WTC11 (cell line): ENCODE results near the gene SOCS7. TPM values are rescaled to one million over a fixed set of nuclear protein-coding genes. Genes with fewer than 3 reads are reported as not detected.
A peak's percentile ranks its signal among the peaks of the same experiment; 100 is the strongest.

Source experiments
- ATAC-seq: fragments of 200-7000 bp; cut with Tn5 transposase; 2 replicates; pipeline ENCODE4 v1.10.0; 2021; ENCODE audit warnings: mild to moderate bottlenecking, moderate library complexity
- CTCF ChIA-PET: fragments of 300-600 bp; sonication (Branson Sonifier 250); formaldehyde crosslinking; loops from one replicate; lab custom pipeline; 2021; ENCODE audit warnings: antibody characterized with exemption; lab: Charles Lee
- POLR2A ChIA-PET: fragments of 350-600 bp; sonication (Branson Sonifier 250); formaldehyde crosslinking; loops from one replicate; lab custom pipeline; 2021; ENCODE audit warnings: antibody characterized with exemption; lab: Charles Lee
- DNase-seq: peaks from one replicate; pipeline ENCODE4 v3.0.0; 2021; ENCODE audit warnings: low spot score
- H3K27ac Mint-ChIP-seq: 2 replicates; pipeline ENCODE4 v1.8.0; 2021; ENCODE audit warnings: mixed read lengths
- H3K27me3 Mint-ChIP-seq: 2 replicates; pipeline ENCODE4 v1.8.0; 2021; ENCODE audit warnings: low read depth, mild to moderate bottlenecking, moderate library complexity, mixed read lengths
- H3K36me3 Mint-ChIP-seq: 2 replicates; pipeline ENCODE4 v1.8.0; 2021; ENCODE audit warnings: mixed read lengths
- H3K4me1 Mint-ChIP-seq: 2 replicates; pipeline ENCODE4 v1.8.0; 2022; ENCODE audit warnings: mixed read lengths
- H3K4me3 Mint-ChIP-seq: 2 replicates; pipeline ENCODE4 v1.8.0; 2021; ENCODE audit warnings: mild to moderate bottlenecking, moderate library complexity, mixed read lengths
- H3K9me3 Mint-ChIP-seq: 2 replicates; pipeline ENCODE4 v1.8.0; 2021; ENCODE audit warnings: mixed read lengths
- ATF1 ChIP-seq: sonication (generic); formaldehyde crosslinking; IDR thresholded peaks from 2 replicates; pipeline ENCODE4 v1.8.1; 2023; ENCODE audit warnings: mild to moderate bottlenecking, moderate library complexity, missing genetic modification reagents
- GTF2I ChIP-seq: fragments of 250-450 bp; sonication (Bioruptor Pico); conservative IDR thresholded peaks from 2 replicates; pipeline ENCODE4 v1.4.0; 2021; ENCODE audit warnings: mild to moderate bottlenecking
- KAT7 ChIP-seq: sonication (generic); formaldehyde crosslinking; IDR thresholded peaks from 2 replicates; pipeline ENCODE4 v1.8.1; 2023; ENCODE audit warnings: missing genetic modification reagents, mild to moderate bottlenecking, borderline replicate concordance
- MXD4 ChIP-seq: fragments of 250-450 bp; sonication (Bioruptor Pico); IDR thresholded peaks from 2 replicates; pipeline ENCODE4 v1.8.0; 2021; ENCODE audit warnings: mild to moderate bottlenecking, moderate library complexity, borderline replicate concordance
- NFYB ChIP-seq: sonication (generic); formaldehyde crosslinking; conservative IDR thresholded peaks from 2 replicates; pipeline ENCODE4 v1.8.0; 2022; ENCODE audit warnings: low read depth, missing genetic modification reagents
- SP1 ChIP-seq: sonication (generic); formaldehyde crosslinking; conservative IDR thresholded peaks from 2 replicates; pipeline ENCODE4 v1.8.1; 2022; ENCODE audit warnings: missing genetic modification reagents
- TCF7 ChIP-seq: sonication (generic); formaldehyde crosslinking; IDR thresholded peaks from 2 replicates; pipeline ENCODE4 v1.8.0; 2022; ENCODE audit warnings: mild to moderate bottlenecking, low read depth, missing genetic modification reagents, moderate library complexity
- ZNF138 ChIP-seq: sonication (generic); formaldehyde crosslinking; conservative IDR thresholded peaks from 2 replicates; pipeline ENCODE4 v1.8.1; 2022; ENCODE audit warnings: mild to moderate bottlenecking, moderate library complexity, missing genetic modification reagents
- ZNF396 ChIP-seq: fragments of 250-450 bp; sonication (Bioruptor Pico); IDR thresholded peaks from 2 replicates; pipeline ENCODE4 v1.8.0; 2021; ENCODE audit warnings: mild to moderate bottlenecking, moderate library complexity, borderline replicate concordance
- total RNA-seq: library from RNA; stranded (reverse); gene quantifications from 3 replicates; pipeline ENCODE4 v1.2.3, GENCODE V29; 2021
- TF ChIP-seq, protein P1 (sequence below): sonication (generic); formaldehyde crosslinking; IDR thresholded peaks from 2 replicates; pipeline ENCODE4 v1.8.1; 2023; ENCODE audit warnings: mild to moderate bottlenecking, missing genetic modification reagents
- TF ChIP-seq, protein P2 (sequence below): sonication (generic); formaldehyde crosslinking; IDR thresholded peaks from 2 replicates; pipeline ENCODE4 v1.8.1; 2023; ENCODE audit warnings: mild to moderate bottlenecking, missing genetic modification reagents, moderate library complexity
- TF ChIP-seq, protein P3 (sequence below): fragments of 250-450 bp; sonication (Bioruptor Pico); IDR thresholded peaks from 2 replicates; pipeline ENCODE4 v1.9.0; 2021; ENCODE audit warnings: mild to moderate bottlenecking
- TF ChIP-seq, protein P4 (sequence below): sonication (generic); formaldehyde crosslinking; IDR thresholded peaks from 2 replicates; pipeline ENCODE4 v1.8.1; 2023; ENCODE audit warnings: mild to moderate bottlenecking, missing genetic modification reagents
- TF ChIP-seq, protein P5 (sequence below): sonication (generic); formaldehyde crosslinking; IDR thresholded peaks from 2 replicates; pipeline ENCODE4 v1.8.1; 2022; ENCODE audit warnings: missing genetic modification reagents, borderline replicate concordance
- TF ChIP-seq, protein P6 (sequence below): fragments of 250-450 bp; sonication (Bioruptor Pico); IDR thresholded peaks from 2 replicates; pipeline ENCODE4 v1.9.0; 2021; ENCODE audit warnings: mild to moderate bottlenecking
- TF ChIP-seq, protein P7 (sequence below): fragments of 250-450 bp; sonication (Bioruptor Pico); conservative IDR thresholded peaks from 2 replicates; pipeline ENCODE4 v1.9.0; 2021; ENCODE audit warnings: mild to moderate bottlenecking
- TF ChIP-seq, protein P8 (sequence below): sonication (generic); formaldehyde crosslinking; IDR thresholded peaks from 2 replicates; pipeline ENCODE4 v1.8.0; 2023; ENCODE audit warnings: missing genetic modification reagents
- TF ChIP-seq, protein P9 (sequence below): sonication (generic); formaldehyde crosslinking; IDR thresholded peaks from 2 replicates; pipeline ENCODE4 v1.8.0; 2022; ENCODE audit warnings: mild to moderate bottlenecking, missing genetic modification reagents

SOCS7 gene
- total RNA-seq, 1 experiment from 2014 or later = 33.6 TPM

DNA sequence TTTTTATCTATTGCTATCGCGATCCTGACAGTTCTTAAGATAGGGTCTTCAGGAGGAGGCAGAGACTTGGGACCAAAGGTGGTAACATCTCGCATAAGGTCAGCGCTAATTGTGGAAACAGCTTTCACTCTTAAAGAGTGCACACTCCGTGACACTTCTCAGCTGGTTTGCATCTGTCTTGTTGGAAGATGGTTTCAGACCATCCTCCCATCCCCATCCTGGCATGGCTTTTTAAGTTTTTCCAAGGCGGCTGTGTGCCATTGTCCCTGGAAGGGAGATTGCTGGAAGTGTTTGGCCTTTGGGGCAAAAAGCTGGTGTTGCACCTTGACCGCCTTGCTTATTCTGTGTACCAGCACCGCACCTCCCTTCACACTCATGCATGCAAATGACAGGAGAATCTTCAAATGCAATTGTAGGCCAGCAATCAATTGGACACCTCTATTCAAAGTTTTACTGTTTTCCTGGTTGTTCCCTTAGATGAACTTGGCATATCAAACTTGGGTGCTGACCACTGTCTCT, 1.5 kb downstream of the SOCS7 start (continued):
- TF ChIP-seq, protein P1, sequence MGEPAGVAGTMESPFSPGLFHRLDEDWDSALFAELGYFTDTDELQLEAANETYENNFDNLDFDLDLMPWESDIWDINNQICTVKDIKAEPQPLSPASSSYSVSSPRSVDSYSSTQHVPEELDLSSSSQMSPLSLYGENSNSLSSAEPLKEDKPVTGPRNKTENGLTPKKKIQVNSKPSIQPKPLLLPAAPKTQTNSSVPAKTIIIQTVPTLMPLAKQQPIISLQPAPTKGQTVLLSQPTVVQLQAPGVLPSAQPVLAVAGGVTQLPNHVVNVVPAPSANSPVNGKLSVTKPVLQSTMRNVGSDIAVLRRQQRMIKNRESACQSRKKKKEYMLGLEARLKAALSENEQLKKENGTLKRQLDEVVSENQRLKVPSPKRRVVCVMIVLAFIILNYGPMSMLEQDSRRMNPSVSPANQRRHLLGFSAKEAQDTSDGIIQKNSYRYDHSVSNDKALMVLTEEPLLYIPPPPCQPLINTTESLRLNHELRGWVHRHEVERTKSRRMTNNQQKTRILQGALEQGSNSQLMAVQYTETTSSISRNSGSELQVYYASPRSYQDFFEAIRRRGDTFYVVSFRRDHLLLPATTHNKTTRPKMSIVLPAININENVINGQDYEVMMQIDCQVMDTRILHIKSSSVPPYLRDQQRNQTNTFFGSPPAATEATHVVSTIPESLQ (CRISPR knock-in tag) = no peak
- TF ChIP-seq ZNF396 (CRISPR knock-in tag) (no peak), MXD4 (CRISPR knock-in tag) (no peak), TCF7 (no peak), GTF2I (CRISPR knock-in tag) (no peak)
- TF ChIP-seq, protein P2, sequence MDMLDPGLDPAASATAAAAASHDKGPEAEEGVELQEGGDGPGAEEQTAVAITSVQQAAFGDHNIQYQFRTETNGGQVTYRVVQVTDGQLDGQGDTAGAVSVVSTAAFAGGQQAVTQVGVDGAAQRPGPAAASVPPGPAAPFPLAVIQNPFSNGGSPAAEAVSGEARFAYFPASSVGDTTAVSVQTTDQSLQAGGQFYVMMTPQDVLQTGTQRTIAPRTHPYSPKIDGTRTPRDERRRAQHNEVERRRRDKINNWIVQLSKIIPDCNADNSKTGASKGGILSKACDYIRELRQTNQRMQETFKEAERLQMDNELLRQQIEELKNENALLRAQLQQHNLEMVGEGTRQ = no peak
- TF ChIP-seq, protein P3, sequence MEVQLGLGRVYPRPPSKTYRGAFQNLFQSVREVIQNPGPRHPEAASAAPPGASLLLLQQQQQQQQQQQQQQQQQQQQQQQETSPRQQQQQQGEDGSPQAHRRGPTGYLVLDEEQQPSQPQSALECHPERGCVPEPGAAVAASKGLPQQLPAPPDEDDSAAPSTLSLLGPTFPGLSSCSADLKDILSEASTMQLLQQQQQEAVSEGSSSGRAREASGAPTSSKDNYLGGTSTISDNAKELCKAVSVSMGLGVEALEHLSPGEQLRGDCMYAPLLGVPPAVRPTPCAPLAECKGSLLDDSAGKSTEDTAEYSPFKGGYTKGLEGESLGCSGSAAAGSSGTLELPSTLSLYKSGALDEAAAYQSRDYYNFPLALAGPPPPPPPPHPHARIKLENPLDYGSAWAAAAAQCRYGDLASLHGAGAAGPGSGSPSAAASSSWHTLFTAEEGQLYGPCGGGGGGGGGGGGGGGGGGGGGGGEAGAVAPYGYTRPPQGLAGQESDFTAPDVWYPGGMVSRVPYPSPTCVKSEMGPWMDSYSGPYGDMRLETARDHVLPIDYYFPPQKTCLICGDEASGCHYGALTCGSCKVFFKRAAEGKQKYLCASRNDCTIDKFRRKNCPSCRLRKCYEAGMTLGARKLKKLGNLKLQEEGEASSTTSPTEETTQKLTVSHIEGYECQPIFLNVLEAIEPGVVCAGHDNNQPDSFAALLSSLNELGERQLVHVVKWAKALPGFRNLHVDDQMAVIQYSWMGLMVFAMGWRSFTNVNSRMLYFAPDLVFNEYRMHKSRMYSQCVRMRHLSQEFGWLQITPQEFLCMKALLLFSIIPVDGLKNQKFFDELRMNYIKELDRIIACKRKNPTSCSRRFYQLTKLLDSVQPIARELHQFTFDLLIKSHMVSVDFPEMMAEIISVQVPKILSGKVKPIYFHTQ (CRISPR knock-in tag) = no peak
- TF ChIP-seq, protein P4, sequence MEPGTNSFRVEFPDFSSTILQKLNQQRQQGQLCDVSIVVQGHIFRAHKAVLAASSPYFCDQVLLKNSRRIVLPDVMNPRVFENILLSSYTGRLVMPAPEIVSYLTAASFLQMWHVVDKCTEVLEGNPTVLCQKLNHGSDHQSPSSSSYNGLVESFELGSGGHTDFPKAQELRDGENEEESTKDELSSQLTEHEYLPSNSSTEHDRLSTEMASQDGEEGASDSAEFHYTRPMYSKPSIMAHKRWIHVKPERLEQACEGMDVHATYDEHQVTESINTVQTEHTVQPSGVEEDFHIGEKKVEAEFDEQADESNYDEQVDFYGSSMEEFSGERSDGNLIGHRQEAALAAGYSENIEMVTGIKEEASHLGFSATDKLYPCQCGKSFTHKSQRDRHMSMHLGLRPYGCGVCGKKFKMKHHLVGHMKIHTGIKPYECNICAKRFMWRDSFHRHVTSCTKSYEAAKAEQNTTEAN (CRISPR knock-in tag) = no peak

DNA sequence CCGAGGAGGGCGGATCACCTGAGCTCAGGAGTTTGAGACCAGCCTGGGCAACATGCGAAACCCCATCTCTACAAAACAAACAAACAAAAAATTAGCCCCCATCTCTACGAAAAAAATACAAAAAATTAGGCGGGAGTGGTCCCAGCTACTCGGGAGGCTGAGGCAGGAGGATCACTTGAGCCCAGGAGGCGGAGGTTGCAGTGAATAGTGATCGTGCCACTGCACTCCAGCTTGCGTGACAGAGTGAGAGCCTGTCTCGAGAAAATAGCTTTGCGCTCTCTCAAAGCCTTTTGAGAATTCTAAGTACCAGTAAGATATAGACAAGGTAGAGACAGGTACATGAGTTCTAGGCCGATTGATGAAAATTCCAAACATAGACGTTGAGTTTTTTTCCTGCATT, 2.0 kb downstream of the SOCS7 start:
- POLR2A ChIA-PET = interaction anchor here (0.6 to 1.1 kb wide), 2 partner anchors 29 to 62 kb away, joined by 3 to 5 read pairs; no protein-coding TSS in a partner anchor
- no peak for DNase-seq
- H3K27ac Mint-ChIP-seq = no peak overlapping the region
- no peak for TF ChIP-seq ZNF138 (CRISPR knock-in tag)
- TF ChIP-seq, protein P5, sequence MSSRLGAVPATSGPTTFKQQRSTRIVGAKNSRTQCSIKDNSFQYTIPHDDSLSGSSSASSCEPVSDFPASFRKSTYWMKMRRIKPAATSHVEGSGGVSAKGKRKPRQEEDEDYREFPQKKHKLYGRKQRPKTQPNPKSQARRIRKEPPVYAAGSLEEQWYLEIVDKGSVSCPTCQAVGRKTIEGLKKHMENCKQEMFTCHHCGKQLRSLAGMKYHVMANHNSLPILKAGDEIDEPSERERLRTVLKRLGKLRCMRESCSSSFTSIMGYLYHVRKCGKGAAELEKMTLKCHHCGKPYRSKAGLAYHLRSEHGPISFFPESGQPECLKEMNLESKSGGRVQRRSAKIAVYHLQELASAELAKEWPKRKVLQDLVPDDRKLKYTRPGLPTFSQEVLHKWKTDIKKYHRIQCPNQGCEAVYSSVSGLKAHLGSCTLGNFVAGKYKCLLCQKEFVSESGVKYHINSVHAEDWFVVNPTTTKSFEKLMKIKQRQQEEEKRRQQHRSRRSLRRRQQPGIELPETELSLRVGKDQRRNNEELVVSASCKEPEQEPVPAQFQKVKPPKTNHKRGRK (CRISPR knock-in tag) = no peak
- no peak for TF ChIP-seq NFYB (CRISPR knock-in tag)
- no peak for TF ChIP-seq ATF1 (CRISPR knock-in tag)
- TF ChIP-seq KAT7 (CRISPR knock-in tag) = no peak
- TF ChIP-seq, protein P6, sequence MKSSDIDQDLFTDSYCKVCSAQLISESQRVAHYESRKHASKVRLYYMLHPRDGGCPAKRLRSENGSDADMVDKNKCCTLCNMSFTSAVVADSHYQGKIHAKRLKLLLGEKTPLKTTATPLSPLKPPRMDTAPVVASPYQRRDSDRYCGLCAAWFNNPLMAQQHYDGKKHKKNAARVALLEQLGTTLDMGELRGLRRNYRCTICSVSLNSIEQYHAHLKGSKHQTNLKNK = no peak
- TF ChIP-seq TCF7 = no peak
- TF ChIP-seq, protein P7, sequence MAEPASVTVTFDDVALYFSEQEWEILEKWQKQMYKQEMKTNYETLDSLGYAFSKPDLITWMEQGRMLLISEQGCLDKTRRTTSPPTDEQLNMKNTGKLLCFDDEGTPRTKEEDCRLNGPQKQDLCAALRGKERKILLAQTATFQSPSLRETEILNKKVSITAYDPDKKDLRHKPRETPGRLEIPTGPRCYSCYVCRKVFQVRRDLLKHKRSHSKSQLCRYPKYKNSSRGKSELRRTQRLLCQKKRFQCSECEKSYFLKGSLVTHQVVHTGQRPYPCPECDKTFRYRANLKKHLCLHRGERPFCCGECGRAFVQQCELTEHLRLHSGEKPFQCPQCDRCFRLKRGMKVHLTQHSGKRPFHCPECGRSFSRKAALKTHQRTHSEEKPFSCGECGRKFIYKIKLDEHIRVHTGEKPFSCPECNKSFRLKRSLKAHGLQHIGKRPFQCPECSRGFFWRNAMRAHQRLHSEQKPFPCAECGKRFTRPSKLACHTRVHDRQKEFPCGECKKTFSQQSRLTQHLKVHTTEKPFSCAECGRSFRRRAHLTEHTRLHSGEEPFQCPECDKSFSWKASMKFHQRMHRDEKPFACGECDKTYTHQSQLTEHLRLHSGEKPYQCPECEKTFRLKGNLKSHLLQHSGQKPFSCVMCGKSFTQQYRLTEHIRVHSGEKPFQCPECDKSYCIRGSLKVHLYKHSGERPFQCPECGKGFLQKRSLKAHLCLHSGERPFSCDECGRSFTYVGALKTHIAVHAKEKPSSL (CRISPR knock-in tag) = no peak
- TF ChIP-seq, protein P8, sequence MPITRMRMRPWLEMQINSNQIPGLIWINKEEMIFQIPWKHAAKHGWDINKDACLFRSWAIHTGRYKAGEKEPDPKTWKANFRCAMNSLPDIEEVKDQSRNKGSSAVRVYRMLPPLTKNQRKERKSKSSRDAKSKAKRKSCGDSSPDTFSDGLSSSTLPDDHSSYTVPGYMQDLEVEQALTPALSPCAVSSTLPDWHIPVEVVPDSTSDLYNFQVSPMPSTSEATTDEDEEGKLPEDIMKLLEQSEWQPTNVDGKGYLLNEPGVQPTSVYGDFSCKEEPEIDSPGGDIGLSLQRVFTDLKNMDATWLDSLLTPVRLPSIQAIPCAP = no peak
- TF ChIP-seq, protein P1 (CRISPR knock-in tag) = no peak
- TF ChIP-seq, protein P9, sequence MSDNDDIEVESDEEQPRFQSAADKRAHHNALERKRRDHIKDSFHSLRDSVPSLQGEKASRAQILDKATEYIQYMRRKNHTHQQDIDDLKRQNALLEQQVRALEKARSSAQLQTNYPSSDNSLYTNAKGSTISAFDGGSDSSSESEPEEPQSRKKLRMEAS = no peak
- no peak for TF ChIP-seq ZNF396 (CRISPR knock-in tag)
- TF ChIP-seq SP1 (CRISPR knock-in tag) = no peak

More for the DNA sequence above, 2.0 kb downstream of the SOCS7 start:
- Mint-ChIP-seq H3K36me3 (no peaks in the 10 kb centered on the region), H3K4me3 (peak overlapping the region; percentile 76), H3K9me3 (no peaks in the 10 kb centered on the region), H3K27me3 (no peaks in the 10 kb centered on the region; the same call in 1 of the 2 replicates), H3K4me1 (peaks cover 62% of the 10 kb centered on the region)
- CTCF ChIA-PET = interaction anchor here (1.0 to 4.7 kb wide), 11 partner anchors 15 to 314 kb away, joined by 3 to 51 read pairs (median 9); no protein-coding TSS in a partner anchor
- no peak for ATAC-seq
